GM23248 (cell line): ENCODE measurements around the gene CD84. TPM values are rescaled to one million over a fixed set of nuclear protein-coding genes. Genes with fewer than 3 reads are reported as not detected.

ENCODE experiments used
- DNase-seq: peaks from one replicate; pipeline ENCODE4 v3.0.0-alpha.2; 2015
- H2AFZ ChIP-seq: fragments of 200-600 bp; sonication (generic); 2 replicates; pipeline ENCODE4 v1.6.1; 2016; ENCODE audit warnings: antibody characterized with exemption
- H3F3A ChIP-seq: fragments of 200-600 bp; sonication (generic); 2 replicates; pipeline ENCODE4 v1.6.1; 2016; ENCODE audit warnings: mild to moderate bottlenecking, antibody characterized with exemption, mixed run types; ENCODE audit not compliant: insufficient read depth
- H3K27ac ChIP-seq: fragments of 200-600 bp; sonication (generic); 2 replicates; pipeline ENCODE4 v1.5.1; 2016; ENCODE audit warnings: mild to moderate bottlenecking
- H3K27me3 ChIP-seq: fragments of 200-600 bp; sonication (generic); replicated peaks from 2 replicates; pipeline ENCODE4 v1.6.1; 2016; ENCODE audit warnings: mild to moderate bottlenecking; ENCODE audit not compliant: insufficient read depth
- H3K36me3 ChIP-seq: fragments of 200-600 bp; sonication (generic); 2 replicates; pipeline ENCODE4 v1.6.1; 2016; ENCODE audit warnings: low read depth, mild to moderate bottlenecking
- H3K4me1 ChIP-seq: fragments of 200-600 bp; sonication (generic); 2 replicates; pipeline ENCODE4 v1.6.1; 2016; ENCODE audit warnings: mild to moderate bottlenecking; ENCODE audit not compliant: insufficient read depth
- H3K4me2 ChIP-seq: fragments of 200-600 bp; sonication (generic); one replicate; pipeline ENCODE4 v1.6.1; 2016; ENCODE audit warnings: mild to moderate bottlenecking; ENCODE audit not compliant: unreplicated experiment
- H3K4me3 ChIP-seq: fragments of 200-600 bp; sonication (generic); 2 replicates; pipeline ENCODE4 v1.5.1; 2016; ENCODE audit warnings: mild to moderate bottlenecking
- H3K79me2 ChIP-seq: fragments of 200-600 bp; sonication (generic); 2 replicates; pipeline ENCODE4 v1.6.1; 2016; ENCODE audit warnings: mild to moderate bottlenecking; ENCODE audit not compliant: insufficient read depth
- H3K9ac ChIP-seq: fragments of 200-600 bp; sonication (generic); 2 replicates; pipeline ENCODE4 v1.6.1; 2016; ENCODE audit warnings: mild to moderate bottlenecking
- H3K9me2 ChIP-seq: fragments of 200-600 bp; sonication (generic); 2 replicates; pipeline ENCODE4 v1.6.1; 2016; ENCODE audit warnings: mixed run types, mild to moderate bottlenecking, moderate library complexity; ENCODE audit not compliant: insufficient read depth
- H3K9me3 ChIP-seq: fragments of 200-600 bp; sonication (generic); one replicate; pipeline ENCODE4 v1.6.1; 2017; ENCODE audit warnings: low read depth
- H4K20me1 ChIP-seq: fragments of 200-600 bp; sonication (generic); 2 replicates; pipeline ENCODE4 v1.6.0; 2016; ENCODE audit not compliant: insufficient read depth
- EZH2 ChIP-seq: fragments of 200-600 bp; sonication (generic); IDR thresholded peaks from 2 replicates; pipeline ENCODE4 v1.6.1; 2018; ENCODE audit warnings: antibody characterized with exemption, mild to moderate bottlenecking; ENCODE audit not compliant: insufficient read depth, poor library complexity, severe bottlenecking
- EZH2phosphoT487 ChIP-seq: fragments of 200-600 bp; sonication (generic); IDR thresholded peaks from 2 replicates; pipeline ENCODE4 v1.6.1; 2018; ENCODE audit warnings: antibody characterized with exemption, moderate library complexity, mild to moderate bottlenecking, low read depth; ENCODE audit not compliant: insufficient read depth
- WGBS, 2 experiments: methylation state at CpG; one replicate each; pipeline ENCODE4 v1.1.6; 2015 to 2017; ENCODE audit warnings: low lambda C conversion rate in 2 of 2, low coverage in 1 of 2; ENCODE audit errors: missing lambda C conversion rate in 2 of 2; 5-methylcytosine and 5-hydroxymethylcytosine counted together
- in situ Hi-C: fragments of 300-500 bp; cut with MboI; formaldehyde crosslinking; loops from 2 replicates; pipeline ENCODE4 v1.15.0; 2020
- polyA plus RNA-seq: library from polyadenylated mRNA; unstranded; fragments of >200 nt; fragmentation: Nextera tagmentation; extraction: Ambion mirVana; gene quantifications from 2 replicates; pipeline ENCODE4 v1.2.1, GENCODE V29; 2016
- total RNA-seq: library from RNA; depleted of rRNA; stranded (reverse); fragments of >200 nt; shearing (Covaris generic); gene quantifications from 2 replicates; pipeline ENCODE4 v1.2.3, GENCODE V29; 2014

CD84 gene
- total and polyA plus RNA-seq, 2 experiments from 2014 or later: not detected

- Histone ChIP-seq H3K9ac (no peak overlapping the region), H3K27me3 (no peaks in the 10 kb centered on the region), H2AFZ (no peak overlapping the region), H3K4me2 (no peak overlapping the region), H3K27ac (no peak overlapping the region), H3K9me2 (no peaks in the 10 kb centered on the region), H3F3A (no peaks in the 10 kb centered on the region), H4K20me1 (no peaks in the 10 kb centered on the region), H3K36me3 (no peaks in the 10 kb centered on the region), H3K79me2 (no peaks in the 10 kb centered on the region), H3K4me3 (no peak overlapping the region), H3K4me1 (no peaks in the 10 kb centered on the region), H3K9me3 (no peaks in the 10 kb centered on the region)
- TF ChIP-seq EZH2 (no peak), EZH2phosphoT487 (no peak)
- no peak for DNase-seq
- WGBS, 2 experiments: 10 to 12% methylated on average over 5 of the region's 5 CpGs
- in situ Hi-C loops: no loop called here
Observed at GRCh38 chr1:160622501-160623226, 43.4 kb upstream of the CD84 start.

DNA sequence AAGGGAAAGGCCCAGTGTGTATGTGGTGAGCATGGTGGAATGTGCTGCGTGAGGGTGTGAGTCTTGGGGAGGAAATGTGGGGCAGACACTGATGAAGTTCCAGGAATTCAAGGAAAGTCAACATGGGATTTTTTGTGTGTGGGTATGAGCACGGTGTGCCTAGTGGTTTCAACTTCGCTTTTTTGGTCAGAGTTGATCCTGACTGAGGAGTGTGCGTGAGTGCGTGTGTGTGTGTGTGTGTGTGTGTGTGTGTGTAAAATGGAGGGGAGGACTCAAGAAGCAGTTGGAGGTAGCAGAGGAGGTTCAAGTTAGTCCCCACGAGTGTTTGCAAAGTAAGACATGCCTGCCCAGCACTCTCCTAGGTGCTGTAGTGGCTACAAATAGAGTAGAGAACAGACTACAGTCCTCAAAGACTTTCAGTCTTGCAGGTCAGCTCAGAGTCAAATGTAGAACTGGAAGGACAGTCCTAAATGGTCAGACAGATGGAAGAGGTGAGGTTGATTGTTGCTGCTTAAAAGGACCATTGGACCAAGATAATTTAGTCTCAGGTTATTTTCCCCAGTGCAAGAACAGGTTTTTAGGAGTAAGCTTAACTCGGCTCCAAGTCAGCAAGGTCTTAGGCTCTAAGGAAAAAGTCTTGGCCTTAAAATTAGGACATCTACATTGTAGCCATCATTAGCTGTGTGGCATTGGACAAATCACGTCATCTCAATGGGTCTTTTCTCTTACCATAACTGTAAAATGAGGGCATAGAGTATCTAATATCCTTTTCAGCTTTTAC lies 42.5 kb upstream of the CD84 start:
- no peak overlapping the region for H3K9ac ChIP-seq
- no peak overlapping the region for H3K4me3 ChIP-seq
- no peaks in the 10 kb centered on the region for H3K27me3 ChIP-seq
- H3K4me2 ChIP-seq: no peak overlapping the region
- 34 to 41% methylated on average over 8 of the region's 8 CpGs for WGBS, 2 experiments
- no peaks in the 10 kb centered on the region for H3K36me3 ChIP-seq
- H3K27ac ChIP-seq: no peak overlapping the region
- H2AFZ ChIP-seq: no peak overlapping the region
- H3K79me2 ChIP-seq: no peaks in the 10 kb centered on the region
- H3F3A ChIP-seq: no peaks in the 10 kb centered on the region
- no peak for DNase-seq
- no peaks in the 10 kb centered on the region for H3K4me1 ChIP-seq
- in situ Hi-C loops: no loop called here
- no peaks in the 10 kb centered on the region for H3K9me3 ChIP-seq
- TF ChIP-seq EZH2phosphoT487 (no peak), EZH2 (no peak)
- H3K9me2 ChIP-seq: no peaks in the 10 kb centered on the region
- H4K20me1 ChIP-seq: no peaks in the 10 kb centered on the region

GRCh38 chr1:160620942-160621632 lies 41.8 kb upstream of the CD84 start:
- in situ Hi-C loops: no loop called here
- WGBS, 2 experiments: 33 to 43% methylated on average over 5 of the region's 5 CpGs

DNA sequence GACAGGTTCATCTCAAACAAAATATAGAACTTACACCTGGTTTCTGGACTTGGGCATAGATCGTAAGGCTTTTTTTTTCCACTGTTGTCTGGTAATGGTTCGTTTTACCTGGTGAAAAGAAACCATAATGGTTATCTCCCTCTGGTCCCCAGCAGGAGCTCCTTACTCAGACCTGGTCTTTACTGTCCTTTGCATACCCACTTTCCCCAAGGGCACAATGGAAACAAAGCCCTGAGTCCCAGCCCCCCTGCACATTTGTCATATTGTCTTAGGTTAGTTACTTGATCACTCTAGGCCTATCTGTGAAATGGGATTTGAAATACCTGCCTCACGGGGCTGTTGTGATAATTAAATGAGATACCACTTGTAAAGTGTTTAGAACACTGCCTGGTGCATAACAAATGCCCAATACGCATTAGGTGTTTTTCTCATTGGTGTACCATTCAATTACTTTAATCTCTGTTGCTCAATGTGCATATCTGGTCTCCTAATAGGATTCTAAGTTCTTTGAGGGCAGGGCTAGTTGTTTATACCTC lies 40.5 kb upstream of the CD84 start:
- TF ChIP-seq EZH2phosphoT487 (no peak), EZH2 (no peak)
- Histone ChIP-seq H3K27me3 (peaks cover 6% of the 10 kb centered on the region; the same call in 1 of the 2 replicates), H4K20me1 (no peaks in the 10 kb centered on the region), H3K36me3 (no peaks in the 10 kb centered on the region), H3K9me3 (no peaks in the 10 kb centered on the region), H3K27ac (no peak overlapping the region), H2AFZ (no peak overlapping the region), H3K4me3 (no peak overlapping the region), H3K9me2 (no peaks in the 10 kb centered on the region), H3K9ac (no peak overlapping the region), H3K4me2 (no peak overlapping the region), H3F3A (no peaks in the 10 kb centered on the region), H3K4me1 (no peaks in the 10 kb centered on the region), H3K79me2 (no peaks in the 10 kb centered on the region)
- 24 to 36% methylated on average over 4 of the region's 4 CpGs for WGBS, 2 experiments
- in situ Hi-C loops: no loop called here
- DNase-seq: no peak

More at GRCh38 chr1:160620942-160621632, 41.8 kb upstream of the CD84 start:
- H3K36me3 ChIP-seq: no peaks in the 10 kb centered on the region
- H3K9ac ChIP-seq: no peak overlapping the region
- H4K20me1 ChIP-seq: no peaks in the 10 kb centered on the region
- H3K9me2 ChIP-seq: no peaks in the 10 kb centered on the region
- no peaks in the 10 kb centered on the region for H3K79me2 ChIP-seq
- no peak for DNase-seq
- H2AFZ ChIP-seq: no peak overlapping the region
- TF ChIP-seq EZH2: no peak
- no peak for TF ChIP-seq EZH2phosphoT487
- H3K4me3 ChIP-seq: no peak overlapping the region
- no peaks in the 10 kb centered on the region for H3K9me3 ChIP-seq
- H3K4me2 ChIP-seq: no peak overlapping the region
- no peak overlapping the region for H3K27ac ChIP-seq
- H3K4me1 ChIP-seq: no peaks in the 10 kb centered on the region
- H3K27me3 ChIP-seq: no peaks in the 10 kb centered on the region
- H3F3A ChIP-seq: no peaks in the 10 kb centered on the region
